HG03280 (cell line): ENCODE data around the gene COG2.
"Not testable (repeated sequence)": the region's sequence is repeated elsewhere in the genome, so short reads cannot be mapped to it uniquely, and the experiment has no call there.

ENCODE experiments used
- ATAC-seq: cut with Tn5 transposase; IDR thresholded peaks from one replicate; pipeline ENCODE4 v1.9.1; 2021; ENCODE audit warnings: mild to moderate bottlenecking, moderate library complexity; ENCODE audit not compliant: unreplicated experiment

The COG2 gene

DNA sequence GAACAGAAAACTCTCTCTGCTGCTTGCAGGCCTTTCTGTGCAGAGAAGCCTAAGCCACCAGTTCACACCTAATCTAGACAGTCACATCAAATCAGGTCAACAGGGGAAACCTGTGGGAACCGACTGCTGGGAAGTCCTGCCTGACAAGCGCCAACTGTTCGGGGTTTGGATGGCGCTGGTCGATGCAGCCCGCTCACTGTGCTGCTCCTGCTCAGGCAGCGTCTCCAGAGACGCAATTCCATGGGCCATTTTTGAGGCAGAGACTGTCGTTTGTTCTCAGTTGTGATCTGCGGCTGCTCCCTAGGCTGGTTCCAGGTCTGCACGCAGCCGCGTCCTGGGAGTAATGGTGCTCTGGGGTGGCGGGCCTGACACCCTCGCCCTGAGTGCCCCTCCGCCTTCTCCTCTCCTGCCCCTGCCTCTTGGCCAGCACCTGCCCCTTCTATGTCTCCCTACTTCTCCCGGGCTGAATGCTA is 70.2 kb downstream of the COG2 start:
- no peak for ATAC-seq

DNA sequence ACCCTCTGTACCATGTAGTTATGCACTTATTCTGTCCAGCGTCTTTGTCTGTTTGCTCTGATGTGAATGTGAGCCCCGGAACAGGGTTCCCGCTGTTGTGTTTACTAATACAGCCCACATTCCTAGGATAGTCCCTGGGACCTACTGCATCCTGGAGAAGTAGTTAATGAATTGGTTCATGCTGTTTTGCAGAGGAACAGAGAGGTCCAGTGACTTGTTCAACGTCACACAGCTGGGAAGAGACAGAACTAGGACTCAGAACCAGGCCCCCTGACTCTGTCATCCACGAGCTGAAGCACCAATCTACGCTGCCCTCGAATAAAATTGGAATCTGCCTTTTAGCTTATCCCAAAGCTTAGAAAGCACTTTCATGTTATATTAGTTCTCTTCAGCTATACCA is 70.9 kb downstream of the COG2 start:
- ATAC-seq, result no peak

DNA sequence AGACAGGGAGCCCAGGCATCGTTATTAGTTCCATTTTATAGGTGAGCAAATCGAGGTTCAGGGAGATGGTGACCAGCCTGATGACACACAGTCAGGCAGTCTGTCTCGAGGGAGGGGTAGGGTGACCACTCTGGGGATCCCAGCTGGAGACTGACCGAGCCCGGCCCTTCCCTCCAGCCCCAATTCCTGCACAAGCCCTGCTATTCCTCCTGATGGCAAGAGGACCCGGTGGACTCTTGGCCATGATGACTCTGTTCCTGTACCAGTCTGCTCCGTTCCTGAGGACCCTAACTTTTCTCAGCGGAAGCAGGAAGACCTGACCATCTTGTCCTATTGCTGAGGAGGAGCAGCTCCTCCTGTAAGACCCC is 71.2 kb downstream of the COG2 start:
- ATAC-seq, result no peak

GRCh38 chr1:230713915-230714764 is 71.9 kb downstream of the COG2 start, which contains the start of gene AGT:
Gene AGT, minus strand, starts transcription at chr1:230714122. Its CDS starts 3,299 bp downstream, at chr1:230710823.
- ATAC-seq, result no peak

GRCh38 chr1:230715510-230715909 is 73.2 kb downstream of the COG2 start:
- no peak for ATAC-seq

- ATAC-seq, result not testable (repeated sequence)
Observed at GRCh38 chr1:230716453-230716852, 74.2 kb downstream of the COG2 start.

DNA sequence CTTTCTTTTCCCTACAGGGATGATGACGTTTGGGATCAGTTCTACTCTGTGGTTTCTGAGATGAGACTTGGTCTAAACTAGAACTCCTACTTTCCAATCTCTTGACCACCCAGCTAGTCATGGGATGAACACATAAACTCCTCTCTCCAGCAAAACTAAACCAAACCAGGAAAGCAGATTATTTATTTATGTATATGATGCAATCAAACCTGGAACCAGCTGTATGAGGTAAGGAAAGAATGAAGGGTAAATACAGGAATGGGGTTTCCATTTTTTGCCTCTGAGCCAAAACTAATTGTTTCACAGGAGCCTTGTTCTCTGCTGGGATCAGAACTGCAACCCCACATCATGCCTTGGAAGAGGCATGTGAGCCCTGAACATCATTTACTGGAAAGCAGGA is 75.0 kb downstream of the COG2 start:
- no peak for ATAC-seq

DNA sequence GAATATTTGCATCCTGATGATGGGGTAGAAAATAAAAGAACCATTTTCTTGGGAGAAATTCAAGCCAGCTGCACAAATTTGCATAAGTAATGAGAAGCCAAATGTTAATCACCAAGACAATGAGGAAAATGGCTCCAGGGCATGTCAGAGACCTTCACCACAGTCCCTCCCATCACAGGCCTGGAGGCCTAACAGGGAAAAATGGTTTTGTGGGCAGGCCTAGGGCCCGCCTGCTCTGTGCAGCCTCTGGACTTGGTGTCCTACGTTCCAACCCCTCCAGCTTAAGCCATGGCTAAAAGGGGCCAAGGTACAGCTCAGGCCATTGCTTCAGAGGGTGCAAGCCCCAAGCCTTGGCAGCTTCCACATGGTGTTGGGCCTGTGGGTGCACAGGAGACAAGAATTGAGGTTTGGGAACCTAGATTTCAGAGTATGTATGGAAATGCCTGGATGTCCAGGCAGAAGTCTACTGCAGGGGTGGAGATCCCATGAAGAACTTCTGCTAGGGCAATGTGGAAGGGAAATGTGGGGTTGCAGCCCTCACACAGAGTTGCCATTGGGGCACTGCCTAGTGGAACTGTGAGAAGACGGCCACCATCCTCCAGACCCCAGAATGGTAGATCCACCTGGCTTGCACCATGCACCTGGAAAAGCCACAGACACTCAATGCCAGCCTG is 79.7 kb downstream of the COG2 start:
- not testable (repeated sequence) for ATAC-seq

GRCh38 chr1:230725256-230726012 is 83.2 kb downstream of the COG2 start:
- ATAC-seq, result no peak

DNA sequence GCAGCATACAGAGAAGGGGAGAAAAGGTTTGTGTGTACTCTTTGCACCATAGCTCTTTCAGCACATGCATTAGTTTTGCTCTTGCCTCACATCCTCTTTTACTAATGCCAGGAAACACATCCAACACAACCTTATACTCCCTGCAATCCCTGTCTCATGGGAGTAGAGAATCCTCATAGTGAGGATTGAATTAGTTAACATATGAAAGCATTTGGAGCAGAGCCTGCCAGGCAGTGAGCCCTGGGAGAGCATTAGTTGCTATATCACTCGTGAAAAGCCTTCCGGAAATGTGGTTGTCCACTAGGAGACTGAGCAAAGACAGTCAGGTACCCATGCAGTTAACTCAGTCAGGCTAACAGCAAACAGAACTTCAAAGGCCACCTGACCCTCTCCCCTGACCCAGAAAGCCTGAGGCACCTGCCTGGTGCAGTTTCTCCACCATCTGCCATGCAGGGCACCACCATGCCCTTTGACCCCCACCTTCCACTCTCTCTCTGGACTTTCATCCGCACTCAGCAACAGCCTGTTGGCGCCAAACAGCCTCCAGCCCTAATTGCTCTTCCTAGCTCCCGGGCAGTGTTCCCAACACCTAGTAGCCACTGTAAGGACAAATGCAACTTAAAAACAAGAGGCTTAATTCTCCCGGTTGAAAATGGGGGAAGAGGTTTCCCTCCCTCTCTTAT is 86.6 kb downstream of the COG2 start:
- ATAC-seq, result no peak

DNA sequence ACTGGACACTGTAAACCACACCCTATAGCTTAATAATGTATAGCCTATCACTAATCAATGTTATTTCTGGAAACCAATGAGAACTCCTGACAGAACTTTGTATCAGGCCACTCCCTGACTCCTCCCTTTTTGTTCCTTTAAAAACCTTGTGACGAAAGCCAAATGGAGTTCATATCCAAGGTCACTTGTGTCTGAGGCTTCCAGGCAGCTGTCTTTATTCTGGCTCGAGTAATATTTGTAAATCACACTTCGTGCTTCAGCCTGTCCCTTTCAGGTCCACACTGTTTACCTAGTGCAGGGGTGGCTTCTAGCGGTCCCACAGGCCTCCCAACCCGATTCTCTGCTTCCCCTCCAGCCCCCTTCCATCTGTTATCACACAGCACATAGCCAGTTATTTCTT is 88.7 kb downstream of the COG2 start:
- ATAC-seq, result no peak

GRCh38 chr1:230735447-230735846 is 93.2 kb downstream of the COG2 start:
- no peak for ATAC-seq

DNA sequence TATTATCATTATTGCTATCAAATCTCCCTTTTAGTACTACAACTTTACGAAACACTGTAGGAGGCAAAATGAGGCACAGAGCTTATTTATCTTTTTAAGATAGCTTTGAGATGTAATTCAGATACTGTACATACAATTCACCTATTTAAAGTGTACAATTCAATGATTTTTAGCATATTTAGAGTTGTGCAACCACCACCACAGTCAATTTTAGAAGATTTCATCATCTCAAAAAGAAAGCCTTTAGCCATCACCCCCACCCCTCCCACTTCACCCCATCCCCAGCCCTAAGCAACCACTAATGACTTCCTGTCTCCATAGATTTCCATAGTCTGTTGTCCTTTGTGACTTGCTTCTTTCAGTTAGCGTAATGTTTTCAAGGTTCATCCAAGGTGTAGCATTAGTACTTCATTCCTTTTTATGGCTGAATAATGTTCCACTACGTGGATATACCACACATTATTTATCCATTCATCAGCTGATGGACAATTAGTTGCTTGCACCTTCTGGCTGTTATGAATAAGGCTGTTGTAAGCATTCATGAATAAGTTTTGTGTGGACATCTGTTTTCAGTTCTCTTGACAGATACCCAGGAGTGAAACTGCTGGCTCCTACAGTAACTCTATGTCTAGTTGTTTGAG is 95.5 kb downstream of the COG2 start:
- no peak for ATAC-seq

DNA sequence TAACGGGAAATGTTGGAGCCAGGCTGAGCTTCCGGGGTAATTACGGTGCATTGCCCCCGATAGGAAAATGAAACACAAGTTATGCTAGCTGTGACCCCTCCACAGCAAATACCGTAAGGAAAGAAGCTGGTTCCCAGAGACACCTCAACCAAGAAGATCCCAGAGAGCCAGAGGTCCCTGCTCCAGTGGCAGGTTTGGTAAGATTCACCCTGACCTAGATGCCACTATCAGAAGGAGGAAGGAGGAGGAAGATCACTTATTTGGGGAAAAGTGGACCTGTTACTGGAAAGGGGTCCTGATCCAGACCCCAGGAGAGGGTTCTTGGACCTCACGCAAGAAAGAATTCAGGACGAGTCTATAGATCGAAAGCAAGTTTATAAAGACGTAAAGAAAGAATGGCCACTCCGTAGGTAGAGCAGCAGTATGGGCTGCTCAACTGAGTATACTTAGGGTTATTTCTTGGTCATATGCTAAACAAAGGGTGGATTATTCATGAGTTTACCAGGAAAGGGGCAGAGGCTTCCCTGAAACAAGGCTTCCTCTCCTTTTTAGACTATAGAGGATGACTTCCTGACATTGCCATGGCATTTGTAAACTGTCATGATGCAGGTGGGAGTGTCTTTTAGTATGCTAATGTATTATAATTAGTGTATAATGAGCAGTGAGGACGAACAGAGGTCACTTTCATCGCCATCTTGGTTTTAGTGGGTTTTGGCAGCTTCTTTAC is 97.4 kb downstream of the COG2 start:
- no peak for ATAC-seq
